Endothelial cell of umbilical vein (primary cell): ENCODE data around the gene HOXD8. TPM values are rescaled to one million over a fixed set of nuclear protein-coding genes. Genes with fewer than 3 reads are reported as not detected.
A peak's percentile ranks its signal among the peaks of the same experiment; 100 is the strongest.

ENCODE experiments used
- BruUV-seq: library from RNA; stranded (reverse); fragments of 400-500 nt; replicated peaks from 2 replicates; lab custom pipeline; 2021; lab: Mats Ljungman, UMichigan
- CTCF ChIA-PET: fragments of 300-600, 350-600 bp; sonication (Branson Sonifier 250); formaldehyde crosslinking; loops from one replicate; lab custom pipeline; 2021; ENCODE audit warnings: antibody characterized with exemption, inconsistent platforms; lab: Charles Lee
- POLR2A ChIA-PET: fragments of 300-600, 350-600 bp; sonication (Branson Sonifier 250); formaldehyde crosslinking; loops from one replicate; lab custom pipeline; 2021; ENCODE audit warnings: antibody characterized with exemption, inconsistent platforms; lab: Charles Lee
- DNase-seq: peaks from one replicate; pipeline ENCODE4 v3.0.0-alpha.2; 2011; ENCODE audit warnings: low read depth, low spot score
- FAIRE-seq: peaks from 2 replicates; lab custom pipeline; 2011; peaks lifted over from hg19 to GRCh38; lab: Jason Lieb, UNC
- H2AFZ ChIP-seq: 2 replicates; pipeline ENCODE4 v1.6.0; 2012; ENCODE audit warnings: low read depth, low read length, control low read depth, inconsistent platforms
- H3K27ac ChIP-seq: 2 replicates; pipeline ENCODE4 v1.5.1; 2011; ENCODE audit warnings: low read depth, mild to moderate bottlenecking, control low read depth, low read length, moderate library complexity; ENCODE audit not compliant: insufficient read depth
- H3K27me3 ChIP-seq, 2 experiments: 2 replicates each; pipeline versions ENCODE4 v1.6.0 to v1.6.1; 2011; ENCODE audit warnings: low read length in 2 of 2, mixed read lengths in 1 of 2; ENCODE audit not compliant: control insufficient read depth in 2 of 2, insufficient read depth in 2 of 2
- H3K36me3 ChIP-seq, 2 experiments: 2 replicates in 1 of 2; 3 replicates in 1 of 2; pipeline ENCODE4 v1.5.1; 2011; ENCODE audit warnings: low read length in 2 of 2, mild to moderate bottlenecking in 1 of 2, moderate library complexity in 1 of 2; ENCODE audit not compliant: control insufficient read depth in 2 of 2, insufficient read depth in 2 of 2; ENCODE audit errors: extremely low read depth in 1 of 2
- H3K4me1 ChIP-seq: 3 replicates; pipeline ENCODE4 v1.5.1; 2011; ENCODE audit warnings: mild to moderate bottlenecking, low read length; ENCODE audit not compliant: control insufficient read depth, insufficient read depth; ENCODE audit errors: extremely low read depth
- H3K4me2 ChIP-seq: 2 replicates; pipeline ENCODE4 v1.6.1; 2011; ENCODE audit warnings: low read length, control low read depth, mixed read lengths; ENCODE audit not compliant: insufficient read depth
- H3K4me3 ChIP-seq, 3 experiments: fragments of 200-600 bp in 1 of 3; sonication (generic), shearing (Covaris generic) in 1 of 3; replicated peaks in 1 of 3; 2 replicates each; pipeline ENCODE4 v1.5.1; 2011 to 2016; ENCODE audit warnings: control low read depth in 3 of 3, low read length in 3 of 3, mild to moderate bottlenecking in 2 of 3, inconsistent platforms in 1 of 3, low read depth in 1 of 3, moderate library complexity in 1 of 3; ENCODE audit not compliant: insufficient read depth in 1 of 3
- H3K79me2 ChIP-seq: 2 replicates; pipeline ENCODE4 v1.6.0; 2012; ENCODE audit warnings: low read length, inconsistent platforms; ENCODE audit not compliant: control insufficient read depth, insufficient read depth
- H3K9ac ChIP-seq: replicated peaks from 2 replicates; pipeline ENCODE3; 2011; ENCODE audit warnings: low read length, control low read depth; ENCODE audit not compliant: insufficient read depth; ENCODE audit errors: extremely low read depth
- H3K9me1 ChIP-seq: replicated peaks from 3 replicates; pipeline ENCODE4 v1.6.0; 2011; ENCODE audit warnings: mild to moderate bottlenecking, low read length; ENCODE audit not compliant: control insufficient read depth, insufficient read depth; ENCODE audit errors: extremely low read depth
- H3K9me3 ChIP-seq: replicated peaks from 2 replicates; pipeline ENCODE4 v1.5.1; 2012; ENCODE audit warnings: low read length, inconsistent platforms; ENCODE audit not compliant: control insufficient read depth, insufficient read depth
- H4K20me1 ChIP-seq: replicated peaks from 2 replicates; pipeline ENCODE3; 2011; ENCODE audit warnings: mild to moderate bottlenecking, low read length; ENCODE audit not compliant: control insufficient read depth, insufficient read depth; ENCODE audit errors: extremely low read depth
- EZH2 ChIP-seq: IDR thresholded peaks from 2 replicates; pipeline ENCODE4 v1.6.1; 2012; ENCODE audit warnings: borderline replicate concordance, low read depth, mild to moderate bottlenecking, moderate library complexity, low read length, inconsistent platforms; ENCODE audit not compliant: severe bottlenecking
- MAX ChIP-seq: IDR thresholded peaks from 2 replicates; pipeline ENCODE4 v1.6.1; 2011; ENCODE audit not compliant: insufficient read depth, insufficient read length
- MYC ChIP-seq: IDR thresholded peaks from one replicate; pipeline ENCODE4 v1.6.1; 2011; ENCODE audit warnings: mild to moderate bottlenecking, low read depth, low read length
- dilution Hi-C: fragments of 300-500 bp; cut with MboI; formaldehyde crosslinking; loops from one replicate; pipeline ENCODE4 v1.15.0; 2019; ENCODE audit warnings: low sequenced_read_pairs; ENCODE audit not compliant: extremely low pct_ligation_motif_present
- intact Hi-C: fragments of 100-400 bp; cut with micrococcal nuclease; formaldehyde crosslinking; loops from one replicate; pipeline ENCODE4 v1.10.0; 2022
- polyA plus RNA-seq, 4 experiments: library from polyadenylated mRNA; depleted of rRNA in 3 of 4; stranded (reverse) in 3 of 4; unstranded in 1 of 4; fragments of >200 nt; gene quantifications; 2 replicates each; pipeline versions ENCODE4 v1.2.1 to v1.2.3, GENCODE V29; 2011 to 2012; ENCODE audit warnings: missing spikeins in 1 of 4
- total RNA-seq: library from RNA; stranded (reverse); gene quantifications from 2 replicates; pipeline ENCODE4 v1.2.3, GENCODE V29; 2021

Gene HOXD8
- total and polyA plus RNA-seq, 2 donors (not counting 3 experiments of a cell fraction or from before 2014, with no cell fraction given), result 6.4 to 15.6 TPM

- Histone ChIP-seq H3K9ac (no peak within 1 kb of the TSS), H2AFZ (no peak within 1 kb of the TSS), H3K27me3 (peaks cover 83 to 96% of the 10 kb centered on the region in 2 experiments), H3K9me3 (no peaks in the 10 kb centered on the region), H3K4me1 (no peaks in the 10 kb centered on the region), H3K27ac (no peak within 1 kb of the TSS), H4K20me1 (no peaks in the 10 kb centered on the region), H3K79me2 (no peaks in the 10 kb centered on the region), H3K9me1 (no peaks in the 10 kb centered on the region), H3K4me3 (no peak within 1 kb of the TSS), H3K4me2 (peak within 1 kb of the TSS; percentile 39), H3K36me3 (no peaks in the 10 kb centered on the region)
- CTCF ChIA-PET, result interaction anchor here (1.9 kb wide), 1 partner anchor 9 kb away, joined by 7 read pairs; no protein-coding TSS in a partner anchor
- no peak for FAIRE-seq
- BruUV-seq, result no TSS peak
- intact Hi-C loops, result no loop called here
- dilution Hi-C loops, result no loop called here
- peak; percentile 17 for DNase-seq
- POLR2A ChIA-PET, result no interaction called here
- peak; percentile 98 for TF ChIP-seq EZH2
- no peak for TF ChIP-seq MYC
These were observed 22.6 kb upstream of the HOXD8 start, which contains the start of gene HOXD11 for GRCh38 chr2:176106581-176107539. TSS of gene HOXD11 (plus strand) at chr2:176107280. CDS start at chr2:176107356, 76 bp downstream.

GRCh38 chr2:176107731-176108181 is 21.7 kb upstream of the HOXD8 start:
- H4K20me1 ChIP-seq, result no peaks in the 10 kb centered on the region
- dilution Hi-C loops (no loop called here), intact Hi-C loops (no loop called here)
- no peaks in the 10 kb centered on the region for H3K9me3 ChIP-seq
- H2AFZ ChIP-seq, result no peak overlapping the region
- no peaks in the 10 kb centered on the region for H3K36me3 ChIP-seq
- no peaks in the 10 kb centered on the region for H3K79me2 ChIP-seq
- no peak overlapping the region for H3K4me3 ChIP-seq
- H3K27me3 ChIP-seq, result peaks cover 84 to 96% of the 10 kb centered on the region in 2 experiments
- H3K27ac ChIP-seq, result no peak overlapping the region
- DNase-seq (no peak), FAIRE-seq (no peak)
- TF ChIP-seq MAX (no peak), EZH2 (peak; percentile 80)
- ChIA-PET CTCF (interaction anchor here (1.9 kb wide), 1 partner anchor 10 kb away, joined by 7 read pairs; no protein-coding TSS in a partner anchor), POLR2A (no interaction called here)
- H3K9me1 ChIP-seq, result no peaks in the 10 kb centered on the region
- no peak overlapping the region for H3K4me2 ChIP-seq
- BruUV-seq, result no TSS peak
- H3K4me1 ChIP-seq, result no peaks in the 10 kb centered on the region
- H3K9ac ChIP-seq, result no peak overlapping the region
